ENCODE data around the gene LILRB1. TPM values are rescaled to one million over a fixed set of nuclear protein-coding genes. Genes with fewer than 3 reads are reported as not detected.
A peak's percentile ranks its signal among the peaks of the same experiment; 100 is the strongest.
"Not testable (repeated sequence)": the region's sequence is repeated elsewhere in the genome, so short reads cannot be mapped to it uniquely, and the experiment has no call there.

Gene LILRB1
- total RNA-seq, 1 donor from 2014 or later, result 171 TPM

- Mint-ChIP-seq H3K4me3 (no peak overlapping the region), H3K36me3 (ENCODE audit: low read depth) (peaks cover 64% of the 10 kb centered on the region), H3K4me1 (peaks cover 98% of the 10 kb centered on the region), H3K27me3 (no peaks in the 10 kb centered on the region), H3K27ac (peak overlapping the region; percentile 92), H3K9me3 (no peaks in the 10 kb centered on the region)
- CTCF ChIA-PET, result no interaction called here
- ATAC-seq (ENCODE audit: low read depth) (no peak), DNase-seq (no peak)
- intact Hi-C loops (cut with micrococcal nuclease), result no loop called here
- POLR2A ChIA-PET, result interaction anchor here (1.5 to 1.7 kb wide), 2 partner anchors 10 to 421 kb away, joined by 3 to 7 read pairs; no protein-coding TSS in a partner anchor
- no peak for TF ChIP-seq CTCF (IDR thresholded peaks at IDR 0.05)
Observed at GRCh38 chr19:54626757-54627156, 3.5 kb upstream of the LILRB1 start.

GRCh38 chr19:54627912-54628311 lies 2.4 kb upstream of the LILRB1 start:
- H3K27ac Mint-ChIP-seq, result peak overlapping the region; percentile 67
- ATAC-seq (ENCODE audit: low read depth); H3K4me3 Mint-ChIP-seq; H3K27me3 Mint-ChIP-seq; H3K9me3 Mint-ChIP-seq; CTCF ChIA-PET; DNase-seq; intact Hi-C loops (cut with micrococcal nuclease): not testable (repeated sequence)
- peaks cover 90% of the 10 kb centered on the region for H3K4me1 Mint-ChIP-seq
- POLR2A ChIA-PET, result interaction anchor here (0.6 to 1.7 kb wide), 2 partner anchors 12 to 22 kb away, joined by 3 to 7 read pairs; no protein-coding TSS in a partner anchor
- H3K36me3 Mint-ChIP-seq (ENCODE audit: low read depth), result peaks cover 70% of the 10 kb centered on the region

DNA sequence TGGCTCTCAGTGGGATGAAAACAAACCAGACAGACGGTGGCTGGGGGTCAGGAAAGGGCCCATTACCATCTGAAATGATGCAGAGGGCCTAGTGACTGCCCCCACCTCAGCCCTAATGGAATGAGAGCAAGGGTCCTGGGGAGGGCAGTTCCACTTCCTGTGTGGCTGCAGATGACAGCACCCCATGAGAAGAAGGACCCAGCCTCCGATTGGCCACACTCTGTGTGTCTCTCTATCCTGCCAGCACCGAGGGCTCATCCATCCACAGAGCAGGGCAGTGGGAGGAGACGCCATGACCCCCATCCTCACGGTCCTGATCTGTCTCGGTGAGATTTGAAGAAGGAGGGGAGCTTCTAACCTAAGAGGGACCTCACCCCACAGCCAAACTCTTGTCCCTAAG lies 498 bp downstream of the LILRB1 start:
- no peak for TF ChIP-seq CTCF (IDR thresholded peaks at IDR 0.05)
- Mint-ChIP-seq H3K4me1 (peaks cover 62% of the 10 kb centered on the region), H3K9me3 (no peaks in the 10 kb centered on the region), H3K27me3 (no peaks in the 10 kb centered on the region), H3K27ac (peak overlapping the region; percentile 86), H3K4me3 (peak overlapping the region; percentile 76), H3K36me3 (ENCODE audit: low read depth) (peaks cover 86% of the 10 kb centered on the region)
- ChIA-PET CTCF (no interaction called here), POLR2A (interaction anchor here (0.5 to 0.6 kb wide), 2 partner anchors 20 to 150 kb away, joined by 3 read pairs; no protein-coding TSS in a partner anchor)
- intact Hi-C loops (cut with micrococcal nuclease), result no loop called here
- peak; percentile 29 for ATAC-seq (ENCODE audit: low read depth)
- no peak for DNase-seq

DNA sequence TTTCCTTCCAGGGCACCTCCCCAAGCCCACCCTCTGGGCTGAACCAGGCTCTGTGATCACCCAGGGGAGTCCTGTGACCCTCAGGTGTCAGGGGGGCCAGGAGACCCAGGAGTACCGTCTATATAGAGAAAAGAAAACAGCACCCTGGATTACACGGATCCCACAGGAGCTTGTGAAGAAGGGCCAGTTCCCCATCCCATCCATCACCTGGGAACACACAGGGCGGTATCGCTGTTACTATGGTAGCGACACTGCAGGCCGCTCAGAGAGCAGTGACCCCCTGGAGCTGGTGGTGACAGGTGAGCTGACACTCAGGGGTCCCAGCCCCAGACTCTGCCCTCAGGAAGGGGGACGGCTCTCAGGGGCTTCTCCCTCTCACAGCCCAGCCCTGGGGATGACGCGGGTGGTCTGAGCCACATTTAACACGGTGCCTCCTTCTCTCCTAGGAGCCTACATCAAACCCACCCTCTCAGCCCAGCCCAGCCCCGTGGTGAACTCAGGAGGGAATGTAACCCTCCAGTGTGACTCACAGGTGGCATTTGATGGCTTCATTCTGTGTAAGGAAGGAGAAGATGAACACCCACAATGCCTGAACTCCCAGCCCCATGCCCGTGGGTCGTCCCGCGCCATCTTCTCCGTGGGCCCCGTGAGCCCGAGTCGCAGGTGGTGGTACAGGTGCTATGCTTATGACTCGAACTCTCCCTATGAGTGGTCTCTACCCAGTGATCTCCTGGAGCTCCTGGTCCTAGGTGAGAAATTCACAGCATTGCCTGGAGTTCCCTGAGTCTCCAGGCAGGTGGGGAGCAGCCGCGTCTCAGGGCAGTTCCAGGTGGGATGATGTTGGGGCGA lies 1.4 kb downstream of the LILRB1 start:
- POLR2A ChIA-PET; DNase-seq; H3K9me3 Mint-ChIP-seq; H3K4me3 Mint-ChIP-seq; intact Hi-C loops (cut with micrococcal nuclease); H3K27me3 Mint-ChIP-seq; CTCF ChIA-PET; H3K27ac Mint-ChIP-seq; ATAC-seq (ENCODE audit: low read depth): not testable (repeated sequence)
- Mint-ChIP-seq H3K4me1 (peaks cover 53% of the 10 kb centered on the region), H3K36me3 (ENCODE audit: low read depth) (peaks cover 86% of the 10 kb centered on the region)

GRCh38 chr19:54632517-54632916 lies 2.2 kb downstream of the LILRB1 start:
- ATAC-seq (ENCODE audit: low read depth); DNase-seq; intact Hi-C loops (cut with micrococcal nuclease); H3K27me3 Mint-ChIP-seq; H3K9me3 Mint-ChIP-seq; POLR2A ChIA-PET; H3K4me3 Mint-ChIP-seq; CTCF ChIA-PET; H3K27ac Mint-ChIP-seq: not testable (repeated sequence)
- Mint-ChIP-seq H3K4me1 (peaks cover 45% of the 10 kb centered on the region), H3K36me3 (ENCODE audit: low read depth) (peaks cover 83% of the 10 kb centered on the region)

DNA sequence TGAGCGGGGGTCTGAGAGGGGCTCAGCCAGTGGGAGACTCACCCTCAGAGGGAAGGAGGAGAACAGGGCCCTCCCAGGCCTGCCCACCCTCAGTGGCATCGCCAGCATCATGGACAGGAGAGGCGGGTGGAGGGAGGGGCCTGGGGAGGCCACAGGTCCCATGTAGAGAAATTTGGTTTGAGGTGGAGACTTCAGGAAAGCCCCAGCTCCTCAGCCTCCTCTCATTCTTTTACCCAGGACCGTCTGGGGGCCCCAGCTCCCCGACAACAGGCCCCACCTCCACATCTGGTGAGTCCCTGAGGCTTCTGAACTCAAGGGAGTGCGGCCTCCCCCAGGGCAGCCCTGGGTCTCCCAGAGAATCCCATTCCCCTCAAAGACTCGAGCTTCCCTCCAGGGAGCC lies 3.1 kb downstream of the LILRB1 start:
- peaks cover 36% of the 10 kb centered on the region for H3K4me1 Mint-ChIP-seq
- H3K9me3 Mint-ChIP-seq, result no peaks in the 10 kb centered on the region
- no peak for TF ChIP-seq CTCF (IDR thresholded peaks at IDR 0.05)
- no peak overlapping the region for H3K4me3 Mint-ChIP-seq
- H3K27me3 Mint-ChIP-seq, result no peaks in the 10 kb centered on the region
- no peak overlapping the region for H3K27ac Mint-ChIP-seq
- peaks cover 74% of the 10 kb centered on the region for H3K36me3 Mint-ChIP-seq (ENCODE audit: low read depth)
- no peak for ATAC-seq (ENCODE audit: low read depth)
- DNase-seq, result no peak
- POLR2A ChIA-PET, result no interaction called here
- CTCF ChIA-PET, result interaction anchor here (0.6 kb wide), 1 partner anchor 148 kb away, joined by 3 read pairs; no protein-coding TSS in a partner anchor
- intact Hi-C loops (cut with micrococcal nuclease), result no loop called here

DNA sequence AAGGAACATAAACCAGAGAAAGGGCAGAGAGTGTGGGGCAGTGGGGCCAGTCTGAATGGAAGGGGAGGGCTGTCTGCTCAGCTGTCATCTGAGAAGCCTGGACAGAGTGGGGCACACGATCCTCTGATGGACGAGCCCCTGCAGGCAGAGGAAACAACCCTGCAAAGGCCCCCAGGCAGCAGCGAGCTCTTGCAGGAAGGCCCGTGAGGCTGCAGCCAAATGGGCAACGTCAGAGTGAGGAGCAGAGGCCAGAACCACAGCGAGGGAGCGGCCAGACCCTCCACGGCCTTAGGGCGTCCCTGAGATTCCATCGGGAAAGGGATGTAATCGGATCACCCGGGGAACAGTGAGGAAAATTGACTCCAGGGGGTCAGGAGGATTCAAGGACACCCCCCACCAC lies 5.8 kb downstream of the LILRB1 start:
- POLR2A ChIA-PET; CTCF ChIA-PET; H3K9me3 Mint-ChIP-seq; H3K27me3 Mint-ChIP-seq; intact Hi-C loops (cut with micrococcal nuclease); ATAC-seq (ENCODE audit: low read depth); DNase-seq; H3K4me3 Mint-ChIP-seq; H3K27ac Mint-ChIP-seq: not testable (repeated sequence)
- Mint-ChIP-seq H3K4me1 (peaks cover 12% of the 10 kb centered on the region), H3K36me3 (ENCODE audit: low read depth) (peaks cover 54% of the 10 kb centered on the region)
